ENCODE measurements around the gene PRR30. TPM values are rescaled to one million over a fixed set of nuclear protein-coding genes. Genes with fewer than 3 reads are reported as not detected.
"Not testable (repeated sequence)": the region's sequence is repeated elsewhere in the genome, so short reads cannot be mapped to it uniquely, and the experiment has no call there.

PRR30 gene
- total and polyA plus RNA-seq, 2 experiments from 2014 or later, result not detected

GRCh38 chr2:27121906-27122305 lies 17.3 kb downstream of the PRR30 start (continued):
- TF ChIP-seq REST (IDR thresholded peaks at IDR 0.05; ENCODE audit: unreplicated experiment) (no peak), ZNF331 (CRISPR knock-in tag; IDR thresholded peaks at IDR 0.05; ENCODE audit: low read depth) (no peak), ZNF114 (CRISPR knock-in tag; IDR thresholded peaks at IDR 0.05) (no peak), EZH2phosphoT487 (IDR thresholded peaks at IDR 0.05; ENCODE audit: unreplicated experiment) (no peak), JUNB (IDR thresholded peaks at IDR 0.05; ENCODE audit: unreplicated experiment) (no peak), STAT1 (IDR thresholded peaks at IDR 0.05; ENCODE audit: unreplicated experiment) (no peak), EZH2 (IDR thresholded peaks at IDR 0.05; ENCODE audit: low read depth, unreplicated experiment) (no peak), CTCF (conservative IDR thresholded peaks at IDR 0.05; ENCODE audit: low read depth in 2 of 2) (no peak)

GRCh38 chr2:27119330-27119670 lies 19.9 kb downstream of the PRR30 start:
- H2AFZ ChIP-seq, result peak overlapping the region; percentile 84; the same call in 1 of the 2 replicates
- H3K4me3 ChIP-seq, result peak overlapping the region; percentile 65
- Mint-ChIP-seq H3K4me3 (peak overlapping the region; percentile 80), H3K27me3 (ENCODE audit: insufficient read depth, low read depth, poor library complexity) (peaks cover 59% of the 10 kb centered on the region), H3K4me1 (peaks cover 13% of the 10 kb centered on the region; the same call in 2 of the 3 replicates)
- not testable (repeated sequence) for H3K36me3 Mint-ChIP-seq (ENCODE audit: low read depth); DNase-seq (ENCODE audit: low spot score); H3K27ac ChIP-seq (ENCODE audit: low read depth); H3K9me3 Mint-ChIP-seq; H3K27ac Mint-ChIP-seq; H3K79me2 ChIP-seq (replicated peaks; ENCODE audit: insufficient read depth); ATAC-seq; H3K36me3 ChIP-seq (ENCODE audit: insufficient read depth); H4K20me1 ChIP-seq (replicated peaks; ENCODE audit: insufficient read depth); H3K9me2 ChIP-seq (ENCODE audit: insufficient read depth); H3F3A ChIP-seq (replicated peaks; ENCODE audit: low read depth)
- H3K4me1 ChIP-seq (ENCODE audit: insufficient read depth), result peaks cover 19% of the 10 kb centered on the region
- TF ChIP-seq EZH2 (IDR thresholded peaks at IDR 0.05; ENCODE audit: low read depth, unreplicated experiment), result peak; percentile 9
- H3K27me3 ChIP-seq (ENCODE audit: insufficient read depth), result peaks cover 71% of the 10 kb centered on the region
- peak overlapping the region; percentile 85 for H3K4me2 ChIP-seq
